CD4-positive, CD25-positive, alpha-beta regulatory T cell (primary cell): ENCODE measurements around the gene CCS. TPM values are rescaled to one million over a fixed set of nuclear protein-coding genes. Genes with fewer than 3 reads are reported as not detected.
"Not testable (repeated sequence)": the region's sequence is repeated elsewhere in the genome, so short reads cannot be mapped to it uniquely, and the experiment has no call there.

Source experiments
- ATAC-seq, 2 donors: fragments of 150-1000 bp; cut with Tn5 transposase; one replicate each; pipeline ENCODE4 v1.10.0; 2021; ENCODE audit warnings: low read depth in 2 of 2, moderate number of reproducible peaks in 2 of 2, moderate library complexity in 1 of 2
- DNase-seq, 3 donors: peaks; one replicate each; pipeline versions ENCODE4 v3.0.0 to v3.0.0-alpha.2; 2012 to 2022; ENCODE audit warnings: mixed read lengths in 1 of 3
- H3K27ac ChIP-seq: one replicate; pipeline ENCODE4 v1.7.0; 2013; ENCODE audit warnings: mild to moderate bottlenecking, low read length; ENCODE audit not compliant: insufficient read depth, poor library complexity, severe bottlenecking
- H3K27me3 ChIP-seq: one replicate; pipeline ENCODE4 v1.7.0; 2013; ENCODE audit warnings: low read length; ENCODE audit not compliant: control insufficient read depth, insufficient read depth
- H3K36me3 ChIP-seq: one replicate; pipeline ENCODE4 v1.7.0; 2013; ENCODE audit warnings: mild to moderate bottlenecking, low read length, moderate library complexity; ENCODE audit not compliant: control insufficient read depth, insufficient read depth
- H3K4me1 ChIP-seq: 2 replicates; pipeline ENCODE4 v1.7.0; 2013; ENCODE audit warnings: mild to moderate bottlenecking, low read length; ENCODE audit not compliant: insufficient read depth, control insufficient read depth, poor library complexity, severe bottlenecking
- H3K4me3 ChIP-seq: one replicate; pipeline ENCODE4 v1.7.0; 2013; ENCODE audit warnings: low read depth, mild to moderate bottlenecking, low read length, moderate library complexity
- H3K9me3 ChIP-seq, 2 experiments: 1 replicate in 1 of 2; 2 replicates in 1 of 2; pipeline ENCODE4 v1.7.0; 2013; ENCODE audit warnings: low read length in 2 of 2, mild to moderate bottlenecking in 1 of 2, moderate library complexity in 1 of 2; ENCODE audit not compliant: control insufficient read depth in 2 of 2
- H3K27ac Mint-ChIP-seq, 3 donors: one replicate each; pipeline ENCODE4 v1.8.0; 2020 to 2022; ENCODE audit warnings: mild to moderate bottlenecking in 3 of 3, mixed read lengths in 3 of 3, moderate library complexity in 2 of 3
- H3K27me3 Mint-ChIP-seq: one replicate; pipeline ENCODE4 v1.8.0; 2022; ENCODE audit warnings: mild to moderate bottlenecking, mixed read lengths
- H3K36me3 Mint-ChIP-seq: one replicate; pipeline ENCODE4 v1.8.0; 2020; ENCODE audit warnings: mixed read lengths
- H3K4me1 Mint-ChIP-seq, 4 donors: one replicate each; pipeline ENCODE4 v1.8.0; 2020 to 2022; ENCODE audit warnings: mixed read lengths in 4 of 4, mild to moderate bottlenecking in 1 of 4
- H3K4me3 Mint-ChIP-seq, 4 donors: one replicate each; pipeline ENCODE4 v1.8.0; 2020 to 2022; ENCODE audit warnings: mild to moderate bottlenecking in 4 of 4, mixed read lengths in 4 of 4, moderate library complexity in 3 of 4
- H3K9me3 Mint-ChIP-seq, 7 donors: one replicate each; pipeline ENCODE4 v1.8.0; 2020 to 2022; ENCODE audit warnings: mixed read lengths in 7 of 7, mild to moderate bottlenecking in 3 of 7, moderate library complexity in 2 of 7
- polyA plus RNA-seq, 4 donors: library from polyadenylated mRNA; unstranded; fragments of 300-500 nt; fragmentation: Illumina TruSeq; gene quantifications; one replicate each; pipeline ENCODE4 v1.2.3, GENCODE V29; 2021
- total RNA-seq: library from RNA; stranded (reverse); gene quantifications from one replicate; pipeline ENCODE4 v1.2.3, GENCODE V29; 2022

Gene CCS, protein sequence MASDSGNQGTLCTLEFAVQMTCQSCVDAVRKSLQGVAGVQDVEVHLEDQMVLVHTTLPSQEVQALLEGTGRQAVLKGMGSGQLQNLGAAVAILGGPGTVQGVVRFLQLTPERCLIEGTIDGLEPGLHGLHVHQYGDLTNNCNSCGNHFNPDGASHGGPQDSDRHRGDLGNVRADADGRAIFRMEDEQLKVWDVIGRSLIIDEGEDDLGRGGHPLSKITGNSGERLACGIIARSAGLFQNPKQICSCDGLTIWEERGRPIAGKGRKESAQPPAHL
- total RNA-seq (31.4 TPM), polyA plus RNA-seq (10 to 100 TPM; 31.0 to 37.8 (median 35.6) TPM)

DNA sequence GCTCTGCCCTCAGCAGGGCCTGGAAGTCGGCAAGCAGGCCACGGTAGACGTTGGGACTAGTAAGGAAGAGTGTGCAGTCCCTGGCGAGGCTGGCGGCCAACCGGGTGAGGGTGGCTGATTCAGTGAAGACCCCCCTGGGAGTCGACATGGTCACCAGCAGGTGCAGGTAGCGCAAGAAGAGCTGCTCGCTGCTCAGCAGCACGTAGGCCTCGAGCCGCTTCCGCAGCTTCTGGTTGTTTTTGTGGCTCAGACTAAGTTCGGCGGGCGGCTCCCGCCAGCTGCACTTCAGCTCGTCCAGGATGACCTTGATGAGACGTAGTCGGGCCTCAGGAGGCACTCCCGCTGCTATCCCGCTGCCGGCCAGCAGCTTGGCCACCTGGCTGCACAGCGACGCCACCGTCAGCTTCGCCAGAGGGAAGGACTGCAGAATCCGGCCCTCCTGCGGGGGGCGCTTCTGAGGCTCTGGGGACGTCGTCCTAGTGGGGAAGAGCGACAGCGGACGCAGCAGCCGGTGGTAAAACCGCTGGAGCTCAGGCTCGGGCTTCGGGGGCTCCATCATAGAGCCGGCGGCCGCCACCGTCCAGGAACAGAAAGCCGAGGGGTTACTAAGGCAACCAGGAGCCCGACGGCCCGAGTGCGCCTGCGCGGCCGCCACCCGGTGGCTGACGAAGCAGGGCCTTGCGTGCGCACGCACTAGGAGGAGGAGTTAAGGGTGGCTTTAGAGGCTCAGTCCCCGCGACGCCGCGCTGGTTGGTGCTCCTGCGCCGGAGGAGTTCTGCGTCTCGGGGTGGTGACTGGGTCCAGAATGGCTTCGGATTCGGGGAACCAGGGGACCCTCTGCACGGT is at the start of gene CCS, which contains the start of gene CCDC87:
CCS (plus strand) TSS at position 729 of the 846 bp plus-strand sequence; CDS start at position 806, 77 bp downstream.
CCDC87 (minus strand) TSS at position 607 of the 846 bp plus-strand sequence; CDS start at position 559, 48 bp downstream.
- Histone ChIP-seq H3K4me1 (peaks cover 21% of the 10 kb centered on the region), H3K27me3 (no peaks in the 10 kb centered on the region), H3K27ac (peak within 1 kb of the TSS; percentile 84), H3K4me3 (peak within 1 kb of the TSS; percentile 73), H3K36me3 (no peaks in the 10 kb centered on the region), H3K9me3 (no peaks in the 10 kb centered on the region)
- H3K27me3 Mint-ChIP-seq = no peaks in the 10 kb centered on the region
- peak within 1 kb of the TSS; percentile 98 to 100 (median 99) for H3K27ac Mint-ChIP-seq
- ATAC-seq (peak; percentile 95 to 96), DNase-seq (peak; percentile 96 to 99 (median 97))
- no peaks in the 10 kb centered on the region for H3K9me3 Mint-ChIP-seq
- H3K4me1 Mint-ChIP-seq = peaks cover 9 to 46% (median 19%) of the 10 kb centered on the region in 4 donors
- peak within 1 kb of the TSS; percentile 92 to 100 (median 100) for H3K4me3 Mint-ChIP-seq
- H3K36me3 Mint-ChIP-seq = peaks cover 5% of the 10 kb centered on the region

GRCh38 chr11:66543263-66544107 is 49.5 kb upstream of the CCS start:
- Histone ChIP-seq H3K27me3 (no peaks in the 10 kb centered on the region), H3K4me3 (peak overlapping the region; percentile 75), H3K36me3 (peaks cover 25% of the 10 kb centered on the region), H3K27ac (peak overlapping the region; percentile 85), H3K4me1 (peaks cover 43% of the 10 kb centered on the region), H3K9me3 (no peaks in the 10 kb centered on the region)
- Mint-ChIP-seq H3K36me3 (peaks cover 27% of the 10 kb centered on the region), H3K4me1 (peaks cover 9 to 49% (median 24%) of the 10 kb centered on the region in 4 donors), H3K27me3 (peaks cover 2% of the 10 kb centered on the region), H3K27ac (peak overlapping the region; percentile 96 to 99 (median 97)), H3K4me3 (peak overlapping the region; percentile 64 to 88 (median 82)), H3K9me3 (no peaks in the 10 kb centered on the region)
- DNase-seq = peak; percentile 54 to 87 (median 78)
- ATAC-seq = peak; percentile 82 to 85

- not testable (repeated sequence) for H3K27me3 Mint-ChIP-seq, ATAC-seq, H3K27me3 ChIP-seq, H3K9me3 ChIP-seq, H3K9me3 Mint-ChIP-seq, DNase-seq
- H3K4me1 ChIP-seq = peaks cover 43% of the 10 kb centered on the region
- Mint-ChIP-seq H3K36me3 (peaks cover 23% of the 10 kb centered on the region), H3K4me3 (peak overlapping the region; percentile 91 to 96 (median 94)), H3K4me1 (peaks cover 9 to 45% (median 24%) of the 10 kb centered on the region in 4 donors), H3K27ac (peak overlapping the region; percentile 92 to 96 (median 93))
- peak overlapping the region; percentile 90 for H3K4me3 ChIP-seq
- H3K36me3 ChIP-seq = peaks cover 14% of the 10 kb centered on the region
- H3K27ac ChIP-seq = peak overlapping the region; percentile 85
Measured at GRCh38 chr11:66544952-66545351, 48.0 kb upstream of the CCS start.

DNA sequence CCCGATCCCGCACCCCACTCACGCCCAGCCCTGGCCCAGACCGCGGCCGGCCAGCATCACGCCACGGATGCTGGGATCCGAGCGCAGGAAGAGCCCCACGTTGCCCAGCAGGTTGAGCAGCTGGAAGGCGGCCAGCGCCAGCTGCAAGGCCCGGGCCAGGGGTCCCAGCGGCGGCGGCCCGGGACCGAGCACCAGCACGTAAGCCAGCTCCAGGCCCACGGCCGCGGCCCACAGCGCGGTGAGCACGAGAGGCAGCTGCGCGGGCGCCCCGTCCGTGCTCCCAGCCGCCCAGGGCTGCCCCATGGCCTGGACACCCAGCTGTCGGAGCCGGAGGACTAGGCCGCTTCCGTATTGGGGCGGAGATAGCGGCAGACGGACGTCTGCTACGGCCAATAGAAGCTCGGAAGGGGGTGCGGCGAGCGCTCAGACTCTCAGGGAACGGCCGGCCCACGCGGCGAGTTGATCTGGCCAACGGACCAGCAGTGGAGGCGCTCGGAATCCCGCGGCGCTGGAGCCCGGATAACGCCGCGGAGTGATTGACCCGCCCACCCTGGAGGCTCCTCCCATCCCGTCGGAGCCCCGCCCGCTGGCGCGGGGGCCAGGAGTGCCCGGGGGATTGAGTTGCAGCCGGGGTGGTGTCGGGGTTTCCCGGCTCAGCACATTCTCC is 47.2 kb upstream of the CCS start, which contains the start of gene ZDHHC24:
ZDHHC24 (minus strand) TSS at position 348 of the 667 bp plus-strand sequence; CDS start at position 303, 45 bp downstream.
- H3K27me3 ChIP-seq = no peaks in the 10 kb centered on the region
- H3K4me1 ChIP-seq = peaks cover 43% of the 10 kb centered on the region
- peaks cover 5% of the 10 kb centered on the region for H3K27me3 Mint-ChIP-seq
- peaks cover 9 to 45% (median 23%) of the 10 kb centered on the region in 4 donors for H3K4me1 Mint-ChIP-seq
- H3K9me3 Mint-ChIP-seq = no peaks in the 10 kb centered on the region
- H3K9me3 ChIP-seq = no peaks in the 10 kb centered on the region
- H3K36me3 ChIP-seq = peaks cover 11% of the 10 kb centered on the region
- peak; percentile 76 to 94 (median 81) for DNase-seq
- ATAC-seq = peak; percentile 62 to 65
- H3K4me3 ChIP-seq = peak within 1 kb of the TSS; percentile 90
- H3K27ac ChIP-seq = peak within 1 kb of the TSS; percentile 85
- peak within 1 kb of the TSS; percentile 92 to 96 (median 93) for H3K27ac Mint-ChIP-seq
- H3K36me3 Mint-ChIP-seq = peaks cover 21% of the 10 kb centered on the region
- peak within 1 kb of the TSS; percentile 91 to 96 (median 94) for H3K4me3 Mint-ChIP-seq

DNA sequence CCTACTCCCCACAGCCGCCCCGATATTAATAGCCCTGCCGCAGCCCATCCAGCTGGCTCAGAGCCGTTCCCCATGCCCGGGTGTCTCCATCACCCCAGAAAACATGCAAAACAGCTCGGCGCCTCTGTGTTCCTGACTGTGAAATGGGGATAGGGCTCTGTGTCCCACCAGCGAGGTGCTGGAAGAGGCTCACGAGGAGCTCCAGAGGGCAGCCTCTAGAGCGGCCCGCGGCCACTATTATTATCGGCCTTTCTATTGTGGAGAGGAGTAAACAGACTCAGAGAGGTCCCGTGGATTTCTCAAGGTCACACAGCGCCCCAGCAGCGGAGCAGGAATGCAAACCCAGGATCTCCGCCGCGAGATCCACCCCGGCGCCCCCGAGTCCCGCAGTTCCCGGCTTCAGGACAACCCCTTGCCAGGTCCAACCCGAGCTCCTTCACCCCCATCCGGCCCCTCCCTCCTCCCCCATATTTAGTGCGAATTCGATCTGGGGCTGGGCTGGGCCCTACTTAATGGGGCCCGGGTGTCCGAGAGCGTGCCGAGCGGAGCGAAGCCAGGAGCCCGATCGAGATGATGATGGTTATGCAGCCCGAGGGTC is 46.5 kb upstream of the CCS start, which contains the start of gene ACTN3:
ACTN3 (plus strand) TSS at position 536 of the 598 bp plus-strand sequence; CDS start at position 571, 35 bp downstream.
- ATAC-seq = no peak
- Mint-ChIP-seq H3K27me3 (peaks cover 5% of the 10 kb centered on the region), H3K36me3 (peaks cover 15% of the 10 kb centered on the region), H3K9me3 (no peaks in the 10 kb centered on the region), H3K4me3 (peak within 1 kb of the TSS; percentile 87 to 96 (median 90)), H3K4me1 (peaks cover 9 to 43% (median 20%) of the 10 kb centered on the region in 4 donors), H3K27ac (peak within 1 kb of the TSS in 2 of 3 donors; percentile 89 to 96)
- Histone ChIP-seq H3K27me3 (no peaks in the 10 kb centered on the region), H3K4me1 (peaks cover 43% of the 10 kb centered on the region), H3K36me3 (peaks cover 8% of the 10 kb centered on the region), H3K4me3 (peak within 1 kb of the TSS; percentile 62), H3K27ac (peak within 1 kb of the TSS; percentile 85), H3K9me3 (no peaks in the 10 kb centered on the region)
- DNase-seq = peak in 2 of 3 donors; percentile 23 to 25

DNA sequence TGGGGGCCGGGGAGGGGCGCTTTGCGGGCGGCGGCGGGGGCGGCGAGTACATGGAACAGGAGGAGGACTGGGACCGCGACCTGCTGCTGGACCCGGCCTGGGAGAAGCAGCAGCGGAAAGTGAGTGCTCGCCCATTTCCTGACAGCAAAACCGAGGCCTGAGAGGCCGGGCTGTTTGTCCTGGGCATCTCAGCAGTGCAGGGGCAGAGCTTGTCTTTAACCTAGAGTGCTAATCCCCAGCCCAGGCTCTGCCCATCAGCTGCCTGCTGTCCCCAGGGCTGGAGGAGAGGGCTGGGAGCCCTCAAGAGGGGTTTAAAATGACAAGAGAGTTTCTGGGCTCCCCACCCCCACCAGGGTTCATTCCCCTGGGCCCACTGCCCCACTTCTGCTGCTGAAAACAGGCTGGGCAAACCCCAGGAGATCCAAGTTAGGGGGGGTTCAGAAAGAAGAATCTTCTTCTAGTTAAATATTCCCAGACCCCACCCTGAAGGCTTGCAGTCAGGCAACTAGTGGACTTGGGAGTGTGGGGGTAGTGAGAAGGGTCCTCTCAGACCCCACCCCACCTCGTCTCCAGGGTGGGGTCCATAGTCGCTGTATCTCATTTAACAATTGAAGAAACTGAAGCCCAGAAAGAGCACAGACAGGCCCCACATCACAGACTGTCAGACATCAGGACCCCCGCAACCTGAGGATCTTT is 45.9 kb upstream of the CCS start:
- Histone ChIP-seq H3K36me3 (peaks cover 5% of the 10 kb centered on the region), H3K4me3 (no peak overlapping the region), H3K9me3 (no peaks in the 10 kb centered on the region), H3K27ac (peak overlapping the region; percentile 85), H3K27me3 (no peaks in the 10 kb centered on the region), H3K4me1 (peaks cover 43% of the 10 kb centered on the region)
- Mint-ChIP-seq H3K4me3 (peak overlapping the region; percentile 87 to 96 (median 90)), H3K4me1 (peaks cover 9 to 37% (median 18%) of the 10 kb centered on the region in 4 donors), H3K27ac (peak overlapping the region in 1 of 3 donors; percentile 96), H3K27me3 (peaks cover 5% of the 10 kb centered on the region), H3K36me3 (peaks cover 8% of the 10 kb centered on the region), H3K9me3 (no peaks in the 10 kb centered on the region)
- DNase-seq = no peak
- ATAC-seq = no peak
